Mucosa of gallbladder (tissue), 1 donor: Measurements from ENCODE around the gene DLL4. TPM values are rescaled to one million over a fixed set of nuclear protein-coding genes. Genes with fewer than 3 reads are reported as not detected.
"Not testable (repeated sequence)": the region's sequence is repeated elsewhere in the genome, so short reads cannot be mapped to it uniquely, and the experiment has no call there.

Experiments
- DNase-seq: peaks from one replicate; pipeline ENCODE4 v3.0.0-alpha.2; 2020; ENCODE audit warnings: low spot score
- total RNA-seq: library from RNA; stranded (reverse); gene quantifications from one replicate; pipeline ENCODE4 v1.2.1, GENCODE V29; 2021
- donor health status: DM: no; HTN: no; CAD: no.

DLL4 gene
- total RNA-seq, 1 donor from 2014 or later, result 7.2 TPM

DNA sequence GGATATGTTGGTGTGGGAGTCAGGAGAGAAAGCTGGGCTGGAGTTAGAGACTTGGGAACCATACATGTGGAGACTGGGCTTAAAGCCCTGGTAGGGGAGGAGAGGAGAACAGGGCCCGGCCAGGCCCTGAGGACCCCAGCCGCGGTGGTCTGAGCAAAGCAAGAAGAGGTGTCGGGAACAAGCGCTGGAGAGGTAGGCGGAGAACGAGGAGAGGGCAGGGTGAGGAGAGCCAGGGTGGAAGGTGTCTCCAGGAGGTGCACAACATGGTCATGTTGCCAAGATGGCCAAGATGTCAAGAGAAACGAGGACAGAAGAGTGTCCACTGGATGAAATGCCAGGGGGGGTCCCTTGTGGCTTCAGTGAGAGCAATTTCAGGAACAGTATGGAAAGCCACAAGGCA, 29.6 kb downstream of the DLL4 start:
- DNase-seq, result no peak

DNA sequence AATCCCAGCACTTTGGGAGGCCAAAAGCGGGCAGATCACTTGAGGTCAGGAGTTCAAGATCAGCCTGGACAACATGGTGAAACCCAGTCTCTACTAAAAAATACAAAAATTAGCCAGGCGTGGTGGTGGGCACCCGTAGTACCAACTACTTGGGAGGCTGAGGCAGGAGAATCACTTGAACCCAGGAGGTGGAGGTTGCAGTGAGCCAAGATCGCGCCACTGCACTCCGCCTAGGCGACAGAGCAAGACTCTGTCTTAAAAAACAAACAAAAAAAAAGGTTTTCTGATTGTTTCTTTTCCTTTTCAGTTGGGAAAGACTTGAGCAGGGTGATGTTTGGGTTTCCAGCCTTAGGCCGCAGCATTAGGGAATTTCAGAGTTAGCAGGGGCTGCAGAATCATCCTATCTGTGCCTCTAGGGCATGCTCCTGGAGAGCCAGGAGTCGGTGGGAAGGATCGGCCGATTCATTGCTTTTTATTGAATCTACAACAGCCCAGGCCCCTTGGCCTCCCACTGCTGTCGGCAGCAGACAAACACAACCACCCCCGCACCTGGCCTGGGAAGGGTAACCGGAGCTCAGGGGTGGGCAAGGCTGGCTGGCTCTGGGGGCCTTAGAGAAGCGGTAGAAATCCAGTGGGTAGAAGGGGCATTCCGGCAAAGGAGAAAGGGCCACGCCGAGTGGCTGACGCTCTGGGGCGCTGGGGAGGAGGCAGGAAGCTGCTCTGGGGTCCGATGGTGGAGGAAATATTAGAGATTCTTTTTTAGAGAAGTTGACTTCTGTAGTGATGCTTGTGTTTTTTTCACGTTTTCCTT, 30.4 kb downstream of the DLL4 start:
- DNase-seq, result no peak

DNA sequence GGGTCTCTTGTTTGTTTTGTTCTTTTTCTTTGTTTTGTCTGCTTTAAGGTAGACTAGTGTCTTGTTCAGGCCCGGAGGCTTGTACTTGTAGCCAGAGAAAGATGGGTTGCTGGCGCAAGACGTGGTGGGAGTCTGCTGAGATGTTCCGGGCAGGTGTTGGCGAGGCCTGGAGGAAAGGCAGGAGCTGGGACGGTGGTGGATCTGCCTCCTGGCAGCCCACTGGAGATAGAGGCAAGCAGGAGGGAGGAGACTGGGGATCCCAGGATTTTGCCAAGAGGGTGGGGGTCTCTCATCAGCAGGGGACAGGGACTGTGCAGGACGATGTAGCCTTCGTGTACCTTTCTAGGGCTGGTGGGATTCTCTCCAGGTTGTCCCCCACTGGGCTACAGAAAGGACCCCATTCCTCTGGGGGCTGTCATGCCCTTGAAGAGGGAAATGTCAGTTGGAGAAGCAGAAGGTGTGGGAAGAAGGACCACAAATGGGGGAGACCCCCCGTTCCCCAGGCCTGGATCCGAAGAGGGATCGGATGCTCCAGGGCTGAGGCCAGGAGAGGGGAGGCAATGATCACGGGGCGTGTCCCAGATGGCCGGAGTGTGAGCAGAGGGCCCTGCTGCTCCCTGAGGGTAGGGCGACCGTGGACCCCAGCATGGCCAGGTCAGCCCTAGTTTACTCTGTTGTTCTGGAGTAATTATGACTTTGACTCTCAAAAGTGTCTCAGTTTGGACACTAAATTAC, 31.2 kb downstream of the DLL4 start:
- DNase-seq, result no peak

DNA sequence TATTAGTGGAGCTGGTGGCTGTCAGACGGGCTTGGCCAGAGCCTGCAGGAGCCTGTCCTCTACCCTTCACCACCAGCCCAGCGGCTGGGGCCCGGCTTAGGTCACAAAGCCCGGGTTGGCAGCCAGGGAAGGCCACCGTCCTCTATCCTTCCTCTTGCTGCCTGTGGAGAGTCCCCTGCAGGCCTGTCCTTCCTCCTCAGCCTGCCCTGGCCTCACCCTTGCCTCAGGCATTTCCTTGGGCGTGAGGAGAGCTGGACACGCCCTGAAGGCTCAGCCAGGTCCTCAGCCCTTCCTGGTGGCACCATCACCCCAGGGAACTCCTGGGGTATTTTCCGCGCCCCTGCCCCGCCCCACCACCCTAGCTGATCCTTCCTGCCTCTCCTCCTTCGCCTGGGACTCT, 31.8 kb downstream of the DLL4 start:
- DNase-seq, result peak; percentile 43

DNA sequence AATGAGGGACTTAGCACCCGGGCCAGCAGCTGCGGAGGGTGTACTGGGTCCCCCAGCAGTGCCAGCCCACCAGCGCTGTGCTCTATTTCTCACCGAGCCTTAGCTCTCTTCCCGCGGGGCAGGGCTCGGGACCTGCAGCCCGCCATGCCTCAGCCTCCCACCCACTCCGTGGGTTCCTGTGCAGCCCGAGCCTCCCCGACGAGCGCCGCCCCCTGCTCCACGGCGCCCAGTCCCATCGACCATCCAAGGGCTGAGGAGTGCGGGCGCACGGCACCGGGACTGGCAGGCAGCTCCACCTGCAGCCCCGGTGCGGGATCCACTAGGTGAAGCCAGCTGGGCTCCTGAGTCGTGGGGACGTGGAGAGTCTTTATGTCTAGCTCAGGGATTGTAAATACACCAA, 32.6 kb downstream of the DLL4 start:
- not testable (repeated sequence) for DNase-seq

DNA sequence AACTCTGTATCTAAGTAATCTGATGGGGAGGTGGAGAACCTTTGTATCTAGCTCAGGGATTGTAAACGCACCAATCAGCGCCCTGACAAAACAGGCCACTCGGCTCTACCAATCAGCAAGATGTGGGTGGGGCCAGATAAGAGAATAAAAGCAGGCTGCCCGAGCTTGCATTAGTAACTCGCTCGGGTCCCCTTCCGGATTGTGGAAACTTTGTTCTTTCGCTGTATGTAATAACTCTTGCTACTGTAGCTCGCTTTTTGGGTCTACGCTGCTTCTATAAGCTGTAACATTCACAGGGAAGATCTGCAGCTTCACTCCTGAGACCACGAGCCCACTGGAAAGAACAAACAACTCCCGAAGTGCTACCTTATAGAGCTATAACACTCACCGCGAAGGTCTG, 33.2 kb downstream of the DLL4 start:
- not testable (repeated sequence) for DNase-seq

DNA sequence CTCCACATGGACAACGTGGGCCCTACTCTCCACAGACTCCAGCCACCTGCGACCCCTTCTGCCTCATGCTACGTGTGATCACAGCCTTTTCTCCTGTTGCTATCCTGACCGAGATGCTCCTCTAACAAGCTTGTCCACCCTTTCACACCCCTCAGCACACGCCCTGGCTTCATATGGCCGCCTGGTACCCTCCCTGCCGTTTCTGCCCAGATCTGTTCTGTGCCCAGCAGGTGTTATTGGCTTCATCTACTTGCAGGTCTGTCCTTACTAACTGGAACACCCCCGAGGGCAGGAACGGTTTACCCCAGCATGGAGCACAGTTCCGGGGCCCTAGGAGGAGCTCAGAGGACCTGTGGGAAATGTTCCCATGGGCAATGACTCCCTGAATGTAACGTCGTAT, 34.1 kb downstream of the DLL4 start:
- no peak for DNase-seq

DNA sequence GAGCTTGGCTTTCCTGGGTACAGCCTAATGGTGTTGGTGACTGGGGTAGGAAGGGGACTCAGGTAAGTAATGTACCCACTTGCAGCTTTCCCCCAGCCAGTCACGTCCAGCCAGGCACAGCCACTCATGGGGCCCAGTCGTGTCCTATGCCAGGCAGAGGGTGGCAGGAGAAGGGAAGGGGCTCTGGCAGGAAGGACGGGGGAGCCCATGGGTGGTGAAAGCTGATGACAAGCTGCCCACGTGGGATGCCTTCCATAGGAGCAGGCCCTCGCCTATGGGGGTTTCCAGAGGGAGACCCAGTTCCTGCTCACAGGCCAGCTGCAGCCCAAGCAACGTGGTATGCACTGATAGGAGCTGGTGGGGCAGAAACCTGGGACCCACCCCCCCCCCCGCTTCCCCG, 34.9 kb downstream of the DLL4 start:
- no peak for DNase-seq

DNA sequence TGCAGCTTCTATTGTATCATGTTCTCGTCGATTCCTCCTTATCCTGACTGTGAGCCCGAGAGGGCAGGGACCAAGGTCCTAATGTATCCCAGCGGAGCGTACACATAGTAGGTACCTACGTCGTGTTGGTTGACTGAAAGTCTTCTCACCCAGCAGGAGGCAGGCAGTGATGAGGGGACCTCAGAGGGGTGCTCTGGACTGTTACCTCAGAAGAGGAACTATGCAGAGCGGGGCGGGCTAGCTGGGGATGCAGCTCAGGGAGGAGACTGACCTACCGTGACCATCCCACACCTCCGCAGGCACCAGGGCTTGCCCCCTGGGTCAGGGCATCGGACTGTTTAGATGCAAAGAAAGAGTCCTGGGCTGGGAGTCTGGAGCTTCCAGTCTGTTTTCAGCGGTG, 35.5 kb downstream of the DLL4 start:
- no peak for DNase-seq

DNA sequence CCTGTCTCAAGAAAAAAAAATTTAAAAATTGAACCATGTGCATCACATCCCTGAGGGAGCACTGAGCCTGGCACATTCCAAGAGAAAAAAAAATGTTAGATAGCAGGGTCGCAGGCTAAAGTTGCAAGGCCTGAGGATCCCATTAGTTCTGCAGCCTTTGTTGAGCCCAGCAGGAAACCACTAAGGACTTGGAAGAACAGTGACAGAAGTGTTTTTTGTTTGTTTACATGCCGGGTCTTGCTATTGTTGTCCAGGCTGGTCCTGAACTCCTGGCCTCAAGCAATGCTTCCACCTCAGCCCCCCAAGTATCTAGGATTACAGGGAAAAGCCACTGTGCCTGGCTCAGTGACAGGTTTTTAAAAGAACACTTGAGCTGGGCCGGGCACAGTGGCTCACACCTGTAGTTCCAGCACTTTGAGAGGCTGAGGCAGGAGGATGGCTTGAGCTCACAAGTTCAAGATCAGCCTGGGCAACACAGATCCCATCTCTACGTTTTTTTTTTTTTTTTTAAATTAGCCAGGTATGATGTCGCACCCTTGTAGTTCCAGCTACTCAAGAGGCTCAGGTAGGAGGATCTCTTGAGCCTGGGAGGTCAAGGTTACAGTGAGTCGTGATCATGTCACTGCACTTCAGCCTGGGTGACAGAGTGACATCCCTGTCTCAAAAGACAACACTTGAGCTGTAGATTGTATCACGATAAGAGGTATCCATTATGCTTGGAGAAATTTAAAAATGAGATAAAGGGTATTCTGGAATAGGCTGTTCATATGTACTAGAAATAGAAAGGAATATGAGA, 39.3 kb downstream of the DLL4 start:
- DNase-seq, result no peak

DNA sequence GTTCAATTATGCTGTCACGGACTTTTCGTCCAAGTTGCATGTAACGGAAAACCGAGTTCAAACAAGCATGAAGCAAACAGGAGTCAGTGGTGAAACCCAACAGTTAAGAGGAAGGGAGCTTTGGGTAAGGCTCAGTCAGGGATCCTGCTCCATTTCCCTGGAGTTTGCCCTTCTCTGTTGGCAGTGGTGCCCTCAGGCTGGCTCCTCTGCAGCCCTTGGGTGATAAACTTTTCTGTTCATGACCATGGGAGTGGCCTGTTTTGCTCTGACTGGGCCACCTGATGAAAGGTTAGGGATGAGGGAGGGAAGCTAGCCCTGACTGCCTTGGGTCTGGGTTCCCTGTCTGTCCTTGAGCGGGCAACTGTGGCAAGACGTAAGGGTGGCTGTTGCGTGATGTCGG, 40.2 kb downstream of the DLL4 start:
- no peak for DNase-seq

DNA sequence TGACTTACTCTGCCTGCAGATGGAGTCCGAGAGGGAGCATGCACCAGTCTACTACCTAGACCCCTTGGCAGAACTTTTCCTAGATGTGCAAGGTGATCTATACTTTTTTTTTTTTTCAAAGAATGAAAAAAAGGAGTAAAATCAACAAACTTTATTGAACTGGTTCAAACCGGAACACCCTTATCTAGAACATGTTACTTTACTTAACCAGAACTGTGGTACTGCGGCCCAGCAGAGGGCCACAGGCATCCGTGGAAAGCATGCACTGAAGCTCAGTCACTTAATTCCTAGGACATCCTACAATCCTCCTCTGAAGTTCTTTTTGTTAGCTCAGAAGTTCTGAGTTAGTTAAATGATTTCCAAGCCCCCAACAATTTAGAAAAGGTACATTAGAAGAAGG, 45.7 kb downstream of the DLL4 start:
- DNase-seq, result no peak

DNA sequence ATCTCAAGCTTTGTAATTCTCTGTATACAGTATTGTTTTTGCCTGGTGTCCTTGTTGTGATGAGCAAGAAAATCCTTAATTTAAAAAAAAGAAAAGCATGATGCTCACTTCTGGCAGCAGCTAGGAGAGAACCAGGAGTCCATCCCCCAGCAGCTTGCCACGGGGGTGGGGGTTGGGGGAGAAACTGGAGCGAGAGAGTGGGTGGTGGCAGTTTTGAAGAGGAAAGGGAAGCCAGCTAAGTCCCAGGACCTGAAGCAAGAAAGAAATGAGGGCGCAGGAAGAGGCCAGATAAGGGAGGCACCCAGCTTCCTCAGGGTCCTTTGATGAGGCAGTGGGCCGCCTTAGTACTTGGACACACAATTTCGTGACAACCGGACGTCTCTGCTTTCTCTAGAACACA, 47.7 kb downstream of the DLL4 start:
- no peak for DNase-seq

DNA sequence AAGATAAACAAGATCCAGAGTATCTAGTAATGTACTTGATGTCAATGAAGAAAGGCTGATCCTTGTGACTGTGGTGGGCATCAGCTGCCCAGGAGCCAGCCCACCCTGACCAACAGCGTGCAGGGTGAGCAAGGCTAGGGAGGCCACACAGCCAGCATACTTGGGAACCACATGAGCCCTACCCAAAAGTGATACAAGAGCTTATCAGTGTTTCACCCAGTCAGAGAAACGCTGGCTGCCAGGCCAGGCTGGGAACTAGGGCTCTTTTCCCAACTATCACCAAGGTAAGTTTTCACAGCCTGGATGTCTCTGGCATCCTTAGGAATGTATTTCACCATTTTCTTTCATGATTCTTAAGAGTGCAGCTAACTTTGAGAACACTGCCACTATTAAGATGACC, 49.0 kb downstream of the DLL4 start:
- no peak for DNase-seq

DNA sequence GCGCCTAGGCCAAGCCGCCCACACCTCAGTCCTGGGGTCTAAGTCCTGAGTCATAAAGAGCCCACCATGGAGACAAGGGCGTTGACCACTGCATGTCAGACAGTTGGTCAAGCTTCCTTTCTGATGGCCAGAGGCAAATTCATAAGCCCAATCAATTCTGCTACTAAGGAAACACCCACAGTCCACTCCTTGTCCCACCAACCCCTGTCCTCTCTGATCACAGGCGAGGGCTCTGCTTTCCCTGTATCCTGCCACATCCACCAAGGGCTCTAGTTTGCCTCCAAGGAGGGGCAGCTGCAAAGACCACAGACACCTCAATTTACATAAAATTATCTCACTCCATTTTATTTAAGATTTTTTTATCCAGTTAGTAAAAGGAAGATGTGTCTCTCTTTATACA, 49.4 kb downstream of the DLL4 start:
- no peak for DNase-seq

DNA sequence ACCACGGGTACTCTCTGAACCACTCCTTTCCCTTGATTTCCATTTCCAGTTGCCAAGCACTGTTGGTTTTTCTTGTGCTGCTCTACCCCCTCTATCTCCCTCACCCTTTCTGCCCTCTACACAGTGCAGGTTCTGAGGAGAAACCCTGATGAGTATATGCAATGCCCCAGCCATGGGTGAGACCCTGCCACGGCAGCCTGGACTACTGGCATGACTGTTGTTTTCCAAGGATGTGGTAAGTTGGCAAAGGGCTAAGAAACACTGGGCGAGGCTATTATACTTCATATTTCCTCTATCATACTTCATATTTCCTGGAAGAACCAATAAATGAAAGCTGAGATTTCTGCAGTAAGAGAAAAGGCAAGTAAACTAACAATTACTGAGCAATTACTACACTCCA, 52.0 kb downstream of the DLL4 start:
- no peak for DNase-seq

DNA sequence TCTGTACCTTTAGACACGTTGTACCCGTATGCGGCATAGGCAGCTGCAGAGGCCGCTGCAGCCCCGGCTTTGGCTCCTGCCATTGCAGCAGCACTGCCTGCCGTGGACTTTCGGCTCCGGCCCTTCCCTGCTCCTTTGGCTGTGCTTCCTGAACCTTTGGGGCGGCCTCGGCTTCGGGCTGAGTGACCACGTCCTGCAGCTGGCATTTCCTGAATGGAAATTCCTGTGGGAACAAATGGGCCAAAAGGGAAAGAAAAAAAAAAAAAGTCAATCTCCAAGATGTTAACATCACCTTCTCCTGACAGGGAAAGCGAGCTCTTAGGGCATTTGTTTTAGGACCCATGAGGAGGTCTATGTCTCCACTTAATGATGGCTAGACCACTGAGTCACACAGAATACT, 53.7 kb downstream of the DLL4 start:
- no peak for DNase-seq

DNA sequence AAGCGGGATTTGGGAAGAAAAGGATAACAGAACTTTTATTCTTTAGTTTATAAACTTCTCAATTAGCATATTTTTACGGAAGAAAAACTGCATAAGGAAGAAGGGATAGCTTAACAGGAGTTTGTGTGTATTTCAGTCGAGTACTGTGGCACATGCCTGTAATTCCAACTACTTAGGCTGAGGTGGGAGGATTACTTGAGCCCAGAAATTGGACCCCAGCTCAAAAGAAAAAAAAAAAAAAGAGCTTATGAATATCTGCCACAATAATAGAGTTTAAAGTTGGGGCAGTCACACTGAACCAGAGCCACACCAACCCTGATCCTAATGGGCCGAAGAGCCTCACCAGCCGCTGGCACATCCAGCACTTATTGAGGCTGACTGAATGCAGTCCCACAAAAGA, 55.3 kb downstream of the DLL4 start:
- no peak for DNase-seq

DNA sequence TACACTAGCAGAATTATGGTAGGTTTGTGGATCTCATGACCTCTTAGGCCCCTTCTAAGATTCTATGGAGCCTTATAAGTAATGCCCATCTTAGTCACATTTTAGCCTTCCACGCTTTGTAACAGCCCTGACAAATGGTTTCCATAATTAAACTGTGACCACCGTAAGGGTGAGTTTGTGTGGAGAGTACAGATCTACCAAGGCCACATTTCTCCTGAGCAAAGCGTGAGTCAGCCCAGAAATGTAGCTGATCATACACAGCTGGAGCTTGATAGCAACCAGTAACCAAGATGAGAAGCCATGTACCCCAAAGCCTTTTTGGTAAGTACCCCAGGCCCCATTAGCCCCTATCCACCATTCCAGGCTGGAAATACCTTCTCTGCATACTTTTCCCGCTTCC, 55.8 kb downstream of the DLL4 start:
- no peak for DNase-seq

DNA sequence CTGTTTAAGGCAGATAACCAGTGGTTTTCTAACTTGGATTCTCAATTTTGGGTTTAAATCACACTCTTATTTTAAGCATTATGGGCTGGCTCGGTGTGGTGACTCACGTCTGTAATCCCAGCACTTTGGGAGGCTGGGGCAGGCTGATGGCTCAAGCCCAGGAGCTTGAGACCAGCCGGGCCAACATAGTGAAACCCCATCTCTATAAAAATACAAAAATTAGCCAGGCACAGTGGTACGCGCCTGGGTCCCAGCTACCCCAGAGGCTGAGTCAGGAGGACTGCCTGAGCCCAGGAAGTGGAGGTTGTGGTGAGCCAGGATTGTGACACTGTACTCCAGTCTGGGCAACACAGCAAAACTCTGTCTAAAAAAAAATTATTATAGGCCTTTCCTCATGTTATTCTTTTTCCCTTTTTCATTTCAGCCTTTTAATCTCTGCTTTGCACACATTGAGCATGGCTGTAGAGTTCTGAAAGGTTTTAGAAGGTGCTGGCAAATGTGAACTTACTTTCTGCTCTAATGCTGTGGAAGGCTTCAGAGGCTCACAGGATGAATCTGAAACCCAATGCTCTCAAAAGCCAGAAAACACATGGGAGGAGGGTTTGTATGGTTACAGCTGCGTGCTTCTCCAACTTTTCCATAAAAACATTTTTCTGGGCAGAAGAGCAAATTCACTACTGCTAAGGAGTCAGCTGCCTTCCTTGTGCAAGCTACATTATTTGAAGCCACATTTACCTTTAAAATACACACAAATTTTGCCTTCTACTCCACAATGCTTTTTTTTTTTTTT, 56.6 kb downstream of the DLL4 start:
- no peak for DNase-seq

DNA sequence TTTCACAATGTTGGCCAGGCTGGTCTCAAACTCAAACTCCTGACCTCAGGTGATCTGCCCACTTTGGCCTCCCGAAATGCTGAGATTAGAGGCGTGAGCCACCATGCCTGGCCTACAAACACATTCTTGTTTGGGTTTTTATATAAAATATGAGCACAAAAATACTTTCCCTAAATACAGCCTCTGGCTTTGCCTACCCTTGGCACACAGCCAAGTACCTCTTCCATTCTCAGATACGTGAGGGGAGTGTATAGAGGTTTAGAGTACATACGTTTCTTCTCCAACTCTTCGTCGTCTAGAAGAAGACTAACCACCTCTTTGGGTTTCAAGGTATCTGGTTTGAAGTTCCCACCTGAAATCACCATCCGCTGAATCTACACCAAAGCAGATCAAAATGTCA, 57.7 kb downstream of the DLL4 start:
- DNase-seq, result no peak

DNA sequence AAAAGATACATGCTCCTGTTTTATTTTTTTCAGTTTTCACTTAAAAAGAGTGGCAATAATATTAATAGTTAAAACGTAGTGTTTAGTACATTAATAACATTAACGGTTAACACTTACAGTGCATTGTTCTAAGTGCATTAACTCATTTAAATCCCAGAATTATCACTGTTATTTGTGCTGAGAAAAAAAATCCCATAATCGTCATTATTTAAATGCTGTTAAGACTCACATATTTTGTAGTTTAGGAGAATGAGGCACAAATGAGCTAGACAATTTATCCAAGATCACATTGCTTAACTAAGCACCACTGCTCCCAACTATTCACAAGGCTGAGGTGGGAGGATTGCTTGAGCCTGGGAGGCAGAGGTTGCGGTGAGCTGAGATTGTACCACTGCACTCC, 59.0 kb downstream of the DLL4 start:
- no peak for DNase-seq
